ENCODE measurements around the gene FAM167B.
A peak's percentile ranks its signal among the peaks of the same experiment; 100 is the strongest.

Gene FAM167B

DNA sequence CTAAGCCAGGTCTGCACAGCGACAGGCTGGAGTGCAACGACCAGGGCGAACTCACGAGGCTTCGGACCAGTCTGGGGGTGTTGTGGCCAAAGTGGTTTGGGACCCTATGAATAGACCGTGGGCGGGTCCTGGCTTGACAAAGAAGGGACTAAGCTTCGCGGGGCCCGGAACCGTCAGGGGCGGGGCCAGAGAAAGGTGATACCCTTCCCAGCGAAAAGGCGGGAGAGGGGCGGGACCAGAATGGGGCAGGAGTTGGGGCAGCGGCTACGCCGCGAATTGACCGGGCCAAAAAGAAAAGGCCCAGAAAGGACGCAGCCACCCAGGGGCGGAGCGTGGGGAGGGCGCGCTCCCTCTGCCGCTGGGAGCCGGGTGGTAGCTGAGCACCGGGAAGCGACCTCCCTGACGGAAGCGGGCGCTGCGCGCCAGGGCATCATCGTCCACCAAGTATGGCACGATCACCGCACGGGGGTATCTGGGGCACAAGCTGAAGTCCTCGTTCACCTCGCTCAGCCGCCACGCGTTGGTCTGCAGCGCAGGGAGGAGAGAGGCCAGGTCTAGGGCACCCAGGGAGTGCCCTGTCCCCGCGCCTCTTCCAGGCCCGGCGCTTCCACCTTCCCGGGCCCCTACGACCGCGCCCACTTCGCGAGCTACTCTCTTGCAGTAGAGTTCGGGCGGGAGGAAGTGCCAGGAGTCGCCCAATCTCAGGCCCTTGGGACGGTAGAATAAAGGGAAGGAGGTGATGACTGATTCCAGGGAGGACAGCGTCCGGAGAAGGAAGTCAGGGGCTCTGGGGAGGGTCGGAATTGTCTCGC lies 6.7 kb upstream of the FAM167B start:
- Histone ChIP-seq H3K27me3 (ENCODE audit: control insufficient read depth, insufficient read depth, low read length) (no peaks in the 10 kb centered on the region), H3K36me3 (ENCODE audit: control insufficient read depth, insufficient read depth, low read length) (no peaks in the 10 kb centered on the region), H3K79me2 (no peaks in the 10 kb centered on the region), H3K4me3 (ENCODE audit: low read depth, low read length) (peak overlapping the region; percentile 58), H3K4me1 (no peaks in the 10 kb centered on the region), H3K9ac (no peak overlapping the region), H2AFZ (peak overlapping the region; percentile 80), H3K9me3 (ENCODE audit: control insufficient read depth, low read length) (no peaks in the 10 kb centered on the region), H3K27ac (peak overlapping the region; percentile 60), H3K4me2 (ENCODE audit: low read length) (peak overlapping the region; percentile 92)
- TF ChIP-seq, protein P1, sequence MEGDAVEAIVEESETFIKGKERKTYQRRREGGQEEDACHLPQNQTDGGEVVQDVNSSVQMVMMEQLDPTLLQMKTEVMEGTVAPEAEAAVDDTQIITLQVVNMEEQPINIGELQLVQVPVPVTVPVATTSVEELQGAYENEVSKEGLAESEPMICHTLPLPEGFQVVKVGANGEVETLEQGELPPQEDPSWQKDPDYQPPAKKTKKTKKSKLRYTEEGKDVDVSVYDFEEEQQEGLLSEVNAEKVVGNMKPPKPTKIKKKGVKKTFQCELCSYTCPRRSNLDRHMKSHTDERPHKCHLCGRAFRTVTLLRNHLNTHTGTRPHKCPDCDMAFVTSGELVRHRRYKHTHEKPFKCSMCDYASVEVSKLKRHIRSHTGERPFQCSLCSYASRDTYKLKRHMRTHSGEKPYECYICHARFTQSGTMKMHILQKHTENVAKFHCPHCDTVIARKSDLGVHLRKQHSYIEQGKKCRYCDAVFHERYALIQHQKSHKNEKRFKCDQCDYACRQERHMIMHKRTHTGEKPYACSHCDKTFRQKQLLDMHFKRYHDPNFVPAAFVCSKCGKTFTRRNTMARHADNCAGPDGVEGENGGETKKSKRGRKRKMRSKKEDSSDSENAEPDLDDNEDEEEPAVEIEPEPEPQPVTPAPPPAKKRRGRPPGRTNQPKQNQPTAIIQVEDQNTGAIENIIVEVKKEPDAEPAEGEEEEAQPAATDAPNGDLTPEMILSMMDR (IDR thresholded peaks at IDR 0.05): peak; percentile 16

DNA sequence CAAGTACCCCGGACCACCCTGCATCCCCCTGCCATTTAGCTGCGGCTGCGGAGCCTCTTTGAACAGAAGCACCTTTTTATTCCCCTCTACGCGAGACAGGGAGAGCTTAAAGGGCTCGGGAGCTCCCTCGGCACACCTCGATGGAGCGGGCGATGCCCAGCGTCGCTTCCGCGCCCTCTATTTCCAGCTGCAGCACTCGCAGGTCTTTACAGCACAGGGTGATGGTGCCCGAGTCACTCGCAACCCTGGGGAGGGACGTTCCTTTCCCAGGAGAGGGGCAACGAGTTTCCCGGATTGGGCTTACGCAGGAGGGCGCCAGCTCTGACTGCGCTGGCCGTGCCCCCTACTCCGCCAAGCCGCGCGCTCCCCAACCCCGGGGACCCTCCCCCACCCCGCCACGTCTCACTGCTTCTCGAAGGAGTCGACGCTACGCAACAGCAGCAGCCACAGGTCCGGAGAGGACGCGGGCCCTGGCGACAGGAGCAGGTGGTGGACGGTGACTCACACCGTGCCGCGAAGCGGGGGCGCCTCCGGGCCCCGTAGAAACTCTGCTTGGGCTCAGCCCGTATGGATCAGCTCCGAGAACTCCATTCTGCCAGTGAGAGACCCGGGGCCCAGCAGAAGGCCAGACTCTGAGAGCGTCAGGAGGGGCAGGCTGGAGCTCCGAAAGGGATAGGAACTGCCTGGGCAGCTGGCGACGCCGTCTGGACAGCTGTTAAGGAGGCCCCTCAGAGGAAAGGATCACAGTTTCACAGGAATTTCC lies 5.8 kb upstream of the FAM167B start:
- TF ChIP-seq, protein P1 (IDR thresholded peaks at IDR 0.05): no peak
- H3K4me2 ChIP-seq (ENCODE audit: low read length): peak overlapping the region; percentile 92
- no peak overlapping the region for H3K9ac ChIP-seq
- no peaks in the 10 kb centered on the region for H3K36me3 ChIP-seq (ENCODE audit: control insufficient read depth, insufficient read depth, low read length)
- peak overlapping the region; percentile 80 for H2AFZ ChIP-seq
- no peaks in the 10 kb centered on the region for H3K27me3 ChIP-seq (ENCODE audit: control insufficient read depth, insufficient read depth, low read length)
- H3K79me2 ChIP-seq: no peaks in the 10 kb centered on the region
- peak overlapping the region; percentile 58 for H3K4me3 ChIP-seq (ENCODE audit: low read depth, low read length)
- peak overlapping the region; percentile 60 for H3K27ac ChIP-seq
- no peaks in the 10 kb centered on the region for H3K4me1 ChIP-seq
- H3K9me3 ChIP-seq (ENCODE audit: control insufficient read depth, low read length): no peaks in the 10 kb centered on the region

DNA sequence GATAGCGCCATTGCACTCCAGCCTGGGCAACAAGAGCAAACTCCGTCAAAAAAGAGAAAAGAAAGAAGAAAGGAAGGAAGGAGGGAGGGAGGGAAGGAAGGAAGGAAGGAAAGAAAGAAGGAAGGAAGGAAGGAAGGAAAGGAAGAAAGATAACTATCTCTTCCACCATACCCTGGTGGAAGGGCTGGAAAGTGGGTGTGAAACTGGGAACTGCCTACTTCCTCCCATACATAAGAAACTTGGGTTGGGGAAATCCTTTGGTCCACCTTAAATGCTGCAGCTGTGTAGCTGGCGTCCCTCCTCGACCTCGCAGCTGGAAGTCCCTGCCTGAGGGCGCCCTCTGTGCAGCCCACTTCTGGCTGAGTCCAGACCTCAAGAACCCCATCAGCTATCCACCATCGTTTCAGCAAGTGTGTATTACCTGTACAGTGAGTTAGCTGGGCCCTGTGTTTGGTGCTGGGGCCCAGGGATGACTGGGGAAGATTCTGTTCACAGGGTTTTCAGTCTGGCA lies 4.6 kb upstream of the FAM167B start:
- Histone ChIP-seq H3K36me3 (ENCODE audit: control insufficient read depth, insufficient read depth, low read length) (no peaks in the 10 kb centered on the region), H3K4me2 (ENCODE audit: low read length) (no peak overlapping the region), H2AFZ (no peak overlapping the region), H3K27me3 (ENCODE audit: control insufficient read depth, insufficient read depth, low read length) (no peaks in the 10 kb centered on the region), H3K4me3 (ENCODE audit: low read depth, low read length) (no peak overlapping the region), H3K4me1 (no peaks in the 10 kb centered on the region), H3K27ac (no peak overlapping the region), H3K9me3 (ENCODE audit: control insufficient read depth, low read length) (no peaks in the 10 kb centered on the region), H3K9ac (no peak overlapping the region), H3K79me2 (no peaks in the 10 kb centered on the region)
- TF ChIP-seq, protein P1 (IDR thresholded peaks at IDR 0.05): no peak

DNA sequence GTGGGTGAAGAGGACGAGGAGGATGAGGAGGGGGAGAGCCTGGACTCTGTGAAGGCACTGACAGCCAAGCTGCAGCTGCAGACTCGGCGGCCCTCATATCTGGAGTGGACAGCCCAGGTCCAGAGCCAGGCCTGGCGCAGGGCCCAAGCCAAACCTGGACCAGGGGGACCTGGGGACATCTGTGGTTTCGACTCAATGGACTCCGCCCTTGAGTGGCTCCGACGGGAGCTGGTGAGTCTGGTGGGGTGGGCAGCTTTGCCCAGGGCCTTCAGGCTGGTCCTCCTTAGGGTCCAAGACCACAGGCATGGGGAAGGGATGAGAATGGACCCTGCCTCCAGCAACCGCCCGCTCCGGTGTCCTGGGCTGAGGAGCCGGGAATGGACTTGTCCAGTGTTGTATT lies 430 bp downstream of the FAM167B start:
- Histone ChIP-seq H3K4me1 (peaks cover 2% of the 10 kb centered on the region), H3K27ac (peak overlapping the region; percentile 60), H3K9ac (no peak overlapping the region), H3K9me3 (ENCODE audit: control insufficient read depth, low read length) (no peaks in the 10 kb centered on the region), H3K4me3 (ENCODE audit: low read depth, low read length) (peak overlapping the region; percentile 5), H3K4me2 (ENCODE audit: low read length) (no peak overlapping the region), H3K27me3 (ENCODE audit: control insufficient read depth, insufficient read depth, low read length) (no peaks in the 10 kb centered on the region), H3K79me2 (no peaks in the 10 kb centered on the region), H2AFZ (no peak overlapping the region), H3K36me3 (ENCODE audit: control insufficient read depth, insufficient read depth, low read length) (no peaks in the 10 kb centered on the region)
- TF ChIP-seq, protein P1 (IDR thresholded peaks at IDR 0.05): no peak
